ENCODE results near the gene VASH1.
A peak's percentile ranks its signal among the peaks of the same experiment; 100 is the strongest.

The VASH1 gene

DNA sequence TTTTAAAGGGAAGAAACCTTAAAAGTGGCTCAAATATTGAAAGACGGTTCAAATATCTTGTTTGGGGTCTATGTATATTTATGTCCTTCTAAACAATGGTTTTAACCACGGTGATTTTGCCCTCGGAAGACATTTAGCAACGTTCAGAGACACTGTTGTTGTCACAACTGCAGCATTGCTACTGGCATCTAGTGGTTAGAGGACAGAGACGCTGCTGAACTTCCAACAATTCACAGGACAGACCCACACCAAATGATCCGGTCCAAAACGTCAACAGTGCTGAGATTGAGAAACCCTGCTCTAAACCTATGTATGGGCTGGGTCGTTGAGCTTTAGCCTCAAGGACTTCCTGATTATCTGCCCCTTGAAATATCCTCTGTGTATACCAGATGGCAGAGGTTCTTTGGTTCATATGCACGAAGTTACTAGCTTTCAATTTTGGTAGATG, 49.7 kb downstream of the VASH1 start:
- peak overlapping the region; percentile 55 for H3K27ac Mint-ChIP-seq
- H3K27me3 Mint-ChIP-seq, result no peaks in the 10 kb centered on the region
- H3K4me1 Mint-ChIP-seq, result peaks cover 26% of the 10 kb centered on the region
- H3K36me3 Mint-ChIP-seq, result peaks cover 20% of the 10 kb centered on the region
- peak overlapping the region; percentile 94 for H3K4me3 Mint-ChIP-seq
- DNase-seq (ENCODE audit: low spot score in 2 of 2), result no peak
- H3K9me3 Mint-ChIP-seq, result no peaks in the 10 kb centered on the region
- no peak for ATAC-seq (ENCODE audit: low read depth)

DNA sequence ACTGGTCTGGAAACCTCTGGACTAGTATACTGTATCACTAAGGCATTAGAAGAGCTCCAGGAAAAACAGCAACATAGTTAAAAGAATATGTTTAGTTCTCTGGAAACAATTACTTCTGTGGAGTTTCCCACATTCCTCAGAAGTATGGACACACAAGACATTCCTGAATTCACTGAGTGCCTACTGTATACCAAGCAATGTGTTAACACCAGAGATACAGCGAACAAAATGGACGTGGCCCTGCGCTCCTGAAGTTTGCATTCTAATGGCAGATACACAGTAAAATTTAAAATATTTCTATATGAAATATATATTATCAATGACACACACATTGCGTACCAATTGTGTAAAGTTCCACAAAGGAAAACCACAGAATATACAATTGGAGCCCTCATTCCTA, 50.3 kb downstream of the VASH1 start:
- no peaks in the 10 kb centered on the region for H3K27me3 Mint-ChIP-seq
- ATAC-seq (ENCODE audit: low read depth) (no peak), DNase-seq (ENCODE audit: low spot score in 2 of 2) (no peak)
- H3K4me1 Mint-ChIP-seq, result peaks cover 26% of the 10 kb centered on the region
- H3K36me3 Mint-ChIP-seq, result peaks cover 20% of the 10 kb centered on the region
- H3K9me3 Mint-ChIP-seq, result no peaks in the 10 kb centered on the region
- peak overlapping the region; percentile 94 for H3K4me3 Mint-ChIP-seq
- H3K27ac Mint-ChIP-seq, result peak overlapping the region; percentile 95

DNA sequence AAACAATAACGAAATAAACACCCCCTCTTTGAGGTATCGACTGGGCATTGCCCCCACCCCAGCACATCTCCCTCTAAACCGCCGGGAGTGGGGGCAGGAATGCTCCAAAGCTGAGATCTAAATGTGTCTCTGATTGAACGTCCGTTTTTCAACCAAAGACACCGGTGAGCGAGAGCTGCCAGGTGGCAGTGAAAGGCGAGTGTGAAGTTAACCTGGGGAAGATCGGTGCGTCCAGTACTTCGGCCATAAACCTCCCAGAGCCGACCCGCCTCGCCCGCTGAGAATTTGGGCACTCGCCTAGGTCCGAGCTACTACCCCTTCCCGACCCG, 50.8 kb downstream of the VASH1 start:
- ATAC-seq (ENCODE audit: low read depth), result peak; percentile 13
- peak overlapping the region; percentile 94 for H3K4me3 Mint-ChIP-seq
- H3K9me3 Mint-ChIP-seq, result no peaks in the 10 kb centered on the region
- peak overlapping the region; percentile 95 for H3K27ac Mint-ChIP-seq
- peaks cover 25% of the 10 kb centered on the region for H3K4me1 Mint-ChIP-seq
- peaks cover 17% of the 10 kb centered on the region for H3K36me3 Mint-ChIP-seq
- DNase-seq (ENCODE audit: low spot score in 2 of 2), result peak in 1 of 2 donors; percentile 20
- H3K27me3 Mint-ChIP-seq, result no peaks in the 10 kb centered on the region

DNA sequence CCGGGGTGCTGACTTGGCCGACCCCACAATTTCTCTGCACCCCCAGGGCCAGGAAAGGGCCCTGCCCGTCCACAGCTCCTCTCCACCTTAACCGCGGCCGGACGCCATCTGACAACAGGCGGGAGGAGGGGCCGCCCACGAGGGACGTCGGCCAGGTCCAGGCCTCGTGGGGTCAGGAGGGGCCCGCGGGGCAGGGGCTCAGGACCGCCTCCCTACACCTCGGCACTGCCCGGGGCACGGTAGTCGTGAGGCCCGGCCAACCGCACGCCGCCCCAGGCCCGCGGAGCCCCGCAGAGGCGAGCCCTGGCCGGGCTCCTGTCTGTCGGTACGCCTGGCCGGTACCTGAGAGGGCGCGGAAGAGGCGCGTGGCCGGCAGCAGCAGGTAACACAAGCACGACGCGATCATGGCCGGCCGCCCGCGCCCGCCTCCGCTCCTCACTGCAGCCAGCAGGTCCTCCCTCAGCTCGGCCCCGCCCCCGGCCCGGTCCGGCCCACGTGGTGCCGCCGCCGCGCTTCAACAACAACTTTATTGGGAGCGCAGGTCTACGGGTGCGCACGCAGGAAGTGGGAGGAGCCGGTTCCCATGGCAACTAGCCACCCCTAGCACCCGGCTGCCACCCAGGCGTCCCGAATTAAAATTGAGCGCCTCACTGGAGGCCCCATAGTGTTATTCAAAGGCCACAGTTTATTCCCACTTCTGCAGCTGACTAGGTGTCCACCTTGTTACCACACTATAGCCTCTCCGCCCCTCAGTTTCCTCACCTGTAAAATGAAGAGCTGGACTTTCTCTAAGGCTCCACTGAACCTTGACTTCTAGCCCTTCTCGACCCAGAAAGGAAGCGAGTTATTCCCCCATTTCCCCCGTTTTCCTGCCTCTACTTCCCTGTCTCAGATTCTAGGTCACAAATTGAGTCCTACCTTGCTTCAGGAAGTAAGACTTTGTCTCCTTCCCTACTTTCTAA, 51.4 kb downstream of the VASH1 start, which contains the start of gene ANGEL1:
Gene ANGEL1 (minus strand): TSS at position 461 of the 962 bp plus-strand sequence. CDS start 55 bp downstream, at position 406.
- Mint-ChIP-seq H3K27ac (peak within 1 kb of the TSS; percentile 95), H3K4me3 (peak within 1 kb of the TSS; percentile 94), H3K9me3 (no peaks in the 10 kb centered on the region), H3K27me3 (no peaks in the 10 kb centered on the region), H3K36me3 (peaks cover 13% of the 10 kb centered on the region), H3K4me1 (peaks cover 24% of the 10 kb centered on the region)
- ATAC-seq (ENCODE audit: low read depth), result peak; percentile 92
- peak; percentile 96 to 98 for DNase-seq (ENCODE audit: low spot score in 2 of 2)

DNA sequence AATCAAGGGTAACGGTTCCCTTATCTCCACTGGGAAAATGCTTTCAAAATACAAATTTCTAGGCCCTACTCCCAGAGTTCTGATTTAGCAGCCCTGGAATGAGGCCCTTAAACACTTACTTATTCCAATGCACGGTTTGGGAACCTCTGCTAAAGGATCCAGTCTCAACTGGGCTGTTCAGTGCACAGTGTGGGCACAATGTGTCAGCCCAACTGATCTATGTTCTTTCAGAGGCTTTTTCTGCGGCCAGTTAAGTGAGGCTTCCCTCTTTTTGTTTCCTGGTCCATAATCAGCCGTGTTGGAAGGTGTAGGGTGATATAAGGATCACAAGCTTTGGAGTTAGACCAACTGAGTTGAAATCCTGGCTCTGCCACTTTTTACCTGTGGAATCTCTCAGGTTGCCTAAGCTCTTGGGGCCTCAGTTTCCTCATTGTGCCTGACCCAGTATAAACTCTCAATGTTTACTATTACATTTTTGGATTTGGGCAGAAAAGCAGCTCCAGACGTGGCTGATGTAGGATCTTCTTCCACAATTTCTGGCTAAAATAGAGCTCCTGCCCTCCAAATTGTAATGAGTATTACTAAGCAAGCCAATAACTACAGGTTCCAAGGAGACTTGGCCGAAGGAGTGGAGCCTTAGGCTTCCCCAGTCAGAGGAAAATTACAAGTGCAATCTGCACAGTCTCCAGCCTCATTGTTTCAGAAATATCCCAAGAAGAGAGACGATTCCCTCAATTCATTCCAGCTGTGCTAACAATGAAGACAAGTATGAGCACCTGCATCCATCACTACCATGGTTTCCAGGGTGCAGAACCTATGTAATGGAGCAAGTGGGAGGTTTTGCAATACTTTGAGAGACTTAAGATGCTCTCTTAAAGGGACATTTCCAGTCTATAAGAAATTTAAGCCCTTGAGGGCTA, 53.7 kb downstream of the VASH1 start:
- H3K4me3 Mint-ChIP-seq, result no peak overlapping the region
- H3K27me3 Mint-ChIP-seq, result peaks cover 2% of the 10 kb centered on the region
- peaks cover 21% of the 10 kb centered on the region for H3K4me1 Mint-ChIP-seq
- no peak overlapping the region for H3K27ac Mint-ChIP-seq
- ATAC-seq (ENCODE audit: low read depth), result no peak
- no peaks in the 10 kb centered on the region for H3K9me3 Mint-ChIP-seq
- no peaks in the 10 kb centered on the region for H3K36me3 Mint-ChIP-seq
- DNase-seq (ENCODE audit: low spot score in 2 of 2), result no peak

DNA sequence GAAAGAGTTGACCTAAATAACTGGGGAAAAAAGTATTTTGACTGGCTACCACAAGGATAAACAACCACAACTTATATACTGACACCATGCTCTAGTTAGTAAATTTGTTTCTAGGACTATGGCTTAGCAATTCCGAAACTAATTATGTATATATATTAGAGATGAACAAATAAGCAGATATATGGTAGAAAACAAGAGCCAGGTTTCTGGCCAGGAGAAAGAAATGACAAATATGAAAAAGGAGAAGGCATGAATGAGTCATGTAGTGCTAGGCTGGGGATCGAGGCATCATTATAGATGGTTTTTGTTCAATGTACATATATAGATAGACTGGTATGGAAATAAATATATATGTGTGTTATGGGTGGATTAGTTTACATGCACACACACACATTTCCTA, 59.4 kb downstream of the VASH1 start:
- no peak overlapping the region for H3K4me3 Mint-ChIP-seq
- H3K27me3 Mint-ChIP-seq, result peaks cover 12% of the 10 kb centered on the region
- no peaks in the 10 kb centered on the region for H3K9me3 Mint-ChIP-seq
- DNase-seq (ENCODE audit: low spot score in 2 of 2) (no peak), ATAC-seq (ENCODE audit: low read depth) (no peak)
- H3K27ac Mint-ChIP-seq, result no peak overlapping the region
- H3K4me1 Mint-ChIP-seq, result no peaks in the 10 kb centered on the region
- H3K36me3 Mint-ChIP-seq, result no peaks in the 10 kb centered on the region

DNA sequence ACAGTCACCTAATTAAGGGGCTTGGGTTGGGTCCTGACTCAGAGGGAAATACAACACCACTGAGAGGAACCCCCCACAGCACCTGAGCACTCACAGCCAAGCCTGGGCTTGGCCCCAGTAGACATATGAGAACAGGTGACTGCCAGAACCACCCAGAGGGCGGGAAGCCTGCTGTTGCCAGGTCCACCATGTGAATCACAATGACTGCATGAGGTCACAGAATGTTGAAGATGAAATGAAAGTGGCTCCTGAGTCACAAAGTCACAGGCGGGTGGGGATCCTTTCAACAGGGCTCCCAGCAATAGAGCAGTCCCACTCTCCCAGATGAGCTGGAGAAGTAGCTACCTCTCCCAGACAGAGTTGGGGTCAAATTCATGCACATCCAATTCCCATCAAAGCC, 64.9 kb downstream of the VASH1 start, which contains the start of gene LRRC74A:
Gene LRRC74A (plus strand): TSS at position 287 of the 400 bp plus-strand sequence. CDS start 290 bp downstream, outside the sequence.
- no peaks in the 10 kb centered on the region for H3K9me3 Mint-ChIP-seq
- peaks cover 7% of the 10 kb centered on the region for H3K27me3 Mint-ChIP-seq
- no peaks in the 10 kb centered on the region for H3K36me3 Mint-ChIP-seq
- H3K27ac Mint-ChIP-seq, result no peak within 1 kb of the TSS
- H3K4me3 Mint-ChIP-seq, result no peak within 1 kb of the TSS
- no peaks in the 10 kb centered on the region for H3K4me1 Mint-ChIP-seq
- ATAC-seq (ENCODE audit: low read depth) (no peak), DNase-seq (ENCODE audit: low spot score in 2 of 2) (no peak)

DNA sequence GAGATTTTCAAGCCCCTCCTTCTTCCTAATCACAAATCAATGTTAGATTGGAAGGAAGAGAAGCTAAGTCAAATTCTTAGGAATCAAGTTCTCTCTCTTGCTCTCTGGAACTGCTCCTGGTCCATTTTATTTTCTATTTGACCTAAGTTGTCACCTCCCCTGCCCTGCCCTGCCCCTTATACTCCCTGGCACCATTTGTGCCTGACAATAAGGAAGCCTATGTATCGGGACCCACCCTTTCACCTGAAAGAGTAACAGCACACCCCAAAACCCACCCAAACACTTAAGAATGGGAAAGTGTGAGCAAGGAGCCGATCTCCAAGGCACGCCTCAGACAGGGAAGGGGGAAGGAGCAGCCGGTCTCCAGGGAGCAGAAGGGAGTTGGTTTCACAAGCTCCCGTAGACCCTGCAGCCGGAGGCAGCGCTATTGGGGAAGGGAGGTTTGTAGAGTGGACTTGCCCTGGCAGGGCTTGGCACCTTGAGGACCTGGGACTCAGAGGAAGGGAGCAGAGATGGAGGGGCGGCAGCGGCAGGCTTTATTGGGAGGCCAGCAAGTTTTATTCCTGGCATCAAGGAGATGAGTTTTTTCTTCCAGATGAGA, 66.5 kb downstream of the VASH1 start:
- H3K27ac Mint-ChIP-seq, result no peak overlapping the region
- H3K4me1 Mint-ChIP-seq, result no peaks in the 10 kb centered on the region
- no peaks in the 10 kb centered on the region for H3K9me3 Mint-ChIP-seq
- no peaks in the 10 kb centered on the region for H3K36me3 Mint-ChIP-seq
- peaks cover 7% of the 10 kb centered on the region for H3K27me3 Mint-ChIP-seq
- H3K4me3 Mint-ChIP-seq, result no peak overlapping the region
- DNase-seq (ENCODE audit: low spot score in 2 of 2) (no peak), ATAC-seq (ENCODE audit: low read depth) (no peak)

DNA sequence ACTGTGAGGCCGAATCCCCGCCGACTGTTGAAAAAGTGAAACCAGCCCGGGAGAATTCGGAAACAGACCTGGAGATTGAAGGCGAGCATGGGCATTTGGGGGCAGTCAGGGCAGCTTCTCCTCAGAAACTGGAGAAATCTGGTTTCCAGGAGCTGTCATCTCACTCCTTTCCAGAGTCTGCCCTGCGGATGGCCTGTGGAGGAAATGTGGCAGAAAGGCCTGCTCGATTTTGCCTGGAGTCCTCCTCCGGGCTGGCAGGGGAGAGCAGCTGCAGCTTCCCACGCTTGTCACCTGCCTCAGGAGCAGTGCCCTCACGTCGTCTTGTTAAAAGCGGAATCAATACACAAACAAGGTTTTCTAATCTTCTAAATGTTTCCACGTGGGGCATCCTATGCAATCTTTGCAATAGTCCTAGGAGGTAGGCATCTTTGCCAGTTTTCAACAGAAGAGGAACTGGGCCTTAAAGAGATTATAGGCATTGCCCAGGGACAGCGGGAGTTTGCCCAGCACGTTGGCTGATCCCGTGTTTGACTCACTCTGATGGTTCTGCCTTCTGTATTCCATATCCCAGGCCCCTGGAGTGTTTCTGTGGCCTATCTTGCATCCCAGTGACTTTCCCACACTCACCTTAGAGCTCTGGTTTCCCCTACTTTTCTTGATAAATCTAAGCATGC, 67.2 kb downstream of the VASH1 start:
- no peak for DNase-seq (ENCODE audit: low spot score in 2 of 2)
- Mint-ChIP-seq H3K4me1 (no peaks in the 10 kb centered on the region), H3K36me3 (no peaks in the 10 kb centered on the region), H3K9me3 (no peaks in the 10 kb centered on the region), H3K27me3 (peaks cover 6% of the 10 kb centered on the region), H3K27ac (no peak overlapping the region), H3K4me3 (no peak overlapping the region)
- ATAC-seq (ENCODE audit: low read depth), result no peak

DNA sequence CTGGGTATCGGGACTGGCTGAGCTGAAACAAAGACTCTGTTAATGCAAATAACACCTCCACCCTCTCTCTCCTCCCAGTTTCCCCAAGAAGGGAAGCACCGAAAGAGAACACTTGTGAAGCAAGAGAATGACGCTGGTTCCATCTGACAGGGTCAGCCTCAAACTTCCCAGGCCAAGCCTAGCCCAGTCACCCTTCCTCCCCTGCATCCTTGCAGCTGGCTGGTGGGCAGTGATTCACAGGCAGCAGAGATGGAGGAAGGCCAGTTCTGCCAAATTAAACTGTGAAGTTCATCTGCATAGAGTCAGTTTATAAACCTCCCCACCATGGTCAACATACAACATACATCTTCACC, 67.7 kb downstream of the VASH1 start:
- H3K4me1 Mint-ChIP-seq, result no peaks in the 10 kb centered on the region

DNA sequence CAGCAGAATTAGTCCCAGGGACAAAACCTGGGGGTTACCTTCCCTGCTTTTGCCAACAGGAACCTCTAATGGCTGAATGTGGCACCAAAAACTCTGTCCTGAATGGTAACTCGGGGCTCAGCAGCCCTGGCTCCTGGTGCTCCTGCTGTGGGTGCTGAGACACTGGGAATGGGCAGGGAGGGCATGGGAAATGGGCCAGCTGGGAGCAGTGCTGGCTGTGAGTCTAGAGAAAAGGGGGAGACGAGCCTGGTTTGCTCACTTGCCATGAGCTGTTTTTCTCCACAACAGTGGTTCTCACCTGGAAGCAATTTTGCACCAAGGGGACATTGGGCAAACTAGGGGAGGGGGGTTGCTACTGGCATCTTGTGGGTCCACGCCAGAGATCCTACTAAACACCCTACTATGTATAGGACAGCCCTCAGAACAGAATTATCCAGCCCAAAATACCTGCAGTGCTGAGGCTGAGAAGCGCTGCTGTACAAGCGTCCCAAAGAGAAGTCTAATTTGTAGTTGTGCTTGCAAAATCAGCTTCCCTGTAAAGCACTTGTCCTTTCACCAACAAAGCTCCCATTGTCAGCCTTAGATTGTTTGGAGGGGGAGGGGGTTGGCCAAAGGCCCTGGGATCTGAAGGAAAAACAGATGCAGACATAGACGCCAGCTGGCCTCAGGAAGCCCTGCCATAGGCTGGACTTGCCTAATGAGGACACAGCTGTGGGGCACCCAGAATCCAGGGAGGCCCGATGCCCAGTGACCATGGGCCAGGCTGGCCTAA, 68.6 kb downstream of the VASH1 start:
- no peak for DNase-seq (ENCODE audit: low spot score in 2 of 2)
- H3K27me3 Mint-ChIP-seq, result peaks cover 10% of the 10 kb centered on the region
- no peaks in the 10 kb centered on the region for H3K9me3 Mint-ChIP-seq
- no peak overlapping the region for H3K27ac Mint-ChIP-seq
- no peak overlapping the region for H3K4me3 Mint-ChIP-seq
- H3K36me3 Mint-ChIP-seq, result no peaks in the 10 kb centered on the region
- H3K4me1 Mint-ChIP-seq, result no peaks in the 10 kb centered on the region
- no peak for ATAC-seq (ENCODE audit: low read depth)

More for the DNA sequence above, 67.7 kb downstream of the VASH1 start:
- DNase-seq (ENCODE audit: low spot score in 2 of 2) (no peak), ATAC-seq (ENCODE audit: low read depth) (no peak)
- Mint-ChIP-seq H3K36me3 (no peaks in the 10 kb centered on the region), H3K4me3 (no peak overlapping the region), H3K9me3 (no peaks in the 10 kb centered on the region), H3K27me3 (peaks cover 8% of the 10 kb centered on the region), H3K27ac (no peak overlapping the region)

DNA sequence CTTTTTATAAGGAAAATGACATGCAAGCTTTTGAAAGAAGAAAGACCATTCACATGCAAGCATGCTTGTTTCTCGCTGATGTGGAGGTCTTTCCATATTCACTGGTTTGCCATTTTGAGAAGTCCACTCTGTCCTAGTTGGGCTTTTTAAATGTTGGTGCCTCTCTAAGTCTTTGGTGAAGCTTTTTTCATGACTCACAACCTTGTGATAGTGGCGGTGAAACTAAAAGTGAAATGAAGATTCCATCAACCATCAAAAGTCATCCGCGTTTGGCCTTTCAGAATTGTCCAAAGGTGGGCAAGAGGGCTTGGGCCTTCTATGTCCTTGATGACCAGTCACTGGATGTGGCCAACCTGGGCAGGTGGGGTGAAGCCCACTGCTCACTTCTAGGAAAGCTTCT, 69.3 kb downstream of the VASH1 start:
- Mint-ChIP-seq H3K4me1 (no peaks in the 10 kb centered on the region), H3K9me3 (no peaks in the 10 kb centered on the region), H3K27me3 (peaks cover 9% of the 10 kb centered on the region), H3K4me3 (no peak overlapping the region), H3K27ac (no peak overlapping the region), H3K36me3 (no peaks in the 10 kb centered on the region)
- DNase-seq (ENCODE audit: low spot score in 2 of 2) (no peak), ATAC-seq (ENCODE audit: low read depth) (no peak)

DNA sequence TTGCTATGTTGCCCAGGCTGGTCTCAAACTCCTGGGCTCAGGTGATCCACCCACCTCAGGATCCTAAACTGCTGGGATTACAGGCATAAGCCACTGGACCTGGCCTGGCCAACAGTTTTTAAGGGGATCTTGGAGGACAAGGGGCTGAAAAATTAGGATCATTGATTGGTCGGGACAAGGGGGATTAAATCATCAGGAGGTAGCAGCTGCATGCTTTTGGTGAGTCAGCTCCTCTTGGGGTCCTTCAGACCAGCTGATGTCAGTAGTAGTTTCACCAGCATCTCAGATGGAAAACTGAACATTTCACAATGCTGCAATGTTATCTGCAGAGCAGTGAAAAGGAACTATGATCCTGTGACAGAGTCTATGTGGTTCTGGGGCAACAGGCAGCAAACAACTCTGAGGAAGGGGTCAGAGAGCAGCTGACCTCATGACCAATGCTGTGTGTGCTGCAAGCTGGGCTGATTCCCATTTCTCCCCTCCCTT, 71.3 kb downstream of the VASH1 start:
- no peak for ATAC-seq (ENCODE audit: low read depth)
- H3K36me3 Mint-ChIP-seq, result no peaks in the 10 kb centered on the region

More for the DNA sequence above, 71.3 kb downstream of the VASH1 start:
- Mint-ChIP-seq H3K9me3 (no peaks in the 10 kb centered on the region), H3K4me1 (no peaks in the 10 kb centered on the region), H3K27me3 (peaks cover 11% of the 10 kb centered on the region), H3K4me3 (no peak overlapping the region), H3K27ac (no peak overlapping the region)
- DNase-seq (ENCODE audit: low spot score in 2 of 2), result no peak

All from memory B cell (primary cell).